Measurements from ENCODE around the gene RAB1B.

RAB1B gene

GRCh38 chr11:66325263-66325671 lies 56.8 kb downstream of the RAB1B start:
- peak; percentile 28 for DNase-seq

GRCh38 chr11:66326261-66327111 lies 58.0 kb downstream of the RAB1B start:
- peak; percentile 67 for DNase-seq
